ENCODE measurements around the gene FXYD6.

The FXYD6 gene

DNA sequence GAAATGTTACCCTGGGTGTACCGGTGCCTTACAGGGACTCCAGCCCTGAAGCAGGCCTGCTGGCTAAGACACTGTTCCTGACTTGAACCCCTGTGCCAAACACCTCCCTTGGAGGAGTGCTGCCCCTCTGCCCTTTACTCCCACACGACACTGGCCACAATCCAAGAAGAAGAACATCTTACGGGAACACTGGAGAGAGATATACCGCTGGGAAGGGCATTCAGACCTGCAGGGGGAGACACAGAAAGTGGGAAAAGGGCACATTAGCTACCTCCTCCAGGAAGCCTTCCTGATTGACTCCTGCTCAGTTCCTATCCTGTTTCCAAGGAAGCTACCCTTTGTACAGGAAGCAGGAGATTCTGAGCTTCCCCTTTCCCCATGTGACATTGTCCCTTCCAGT, 34.1 kb upstream of the FXYD6 start:
- no peak for DNase-seq

DNA sequence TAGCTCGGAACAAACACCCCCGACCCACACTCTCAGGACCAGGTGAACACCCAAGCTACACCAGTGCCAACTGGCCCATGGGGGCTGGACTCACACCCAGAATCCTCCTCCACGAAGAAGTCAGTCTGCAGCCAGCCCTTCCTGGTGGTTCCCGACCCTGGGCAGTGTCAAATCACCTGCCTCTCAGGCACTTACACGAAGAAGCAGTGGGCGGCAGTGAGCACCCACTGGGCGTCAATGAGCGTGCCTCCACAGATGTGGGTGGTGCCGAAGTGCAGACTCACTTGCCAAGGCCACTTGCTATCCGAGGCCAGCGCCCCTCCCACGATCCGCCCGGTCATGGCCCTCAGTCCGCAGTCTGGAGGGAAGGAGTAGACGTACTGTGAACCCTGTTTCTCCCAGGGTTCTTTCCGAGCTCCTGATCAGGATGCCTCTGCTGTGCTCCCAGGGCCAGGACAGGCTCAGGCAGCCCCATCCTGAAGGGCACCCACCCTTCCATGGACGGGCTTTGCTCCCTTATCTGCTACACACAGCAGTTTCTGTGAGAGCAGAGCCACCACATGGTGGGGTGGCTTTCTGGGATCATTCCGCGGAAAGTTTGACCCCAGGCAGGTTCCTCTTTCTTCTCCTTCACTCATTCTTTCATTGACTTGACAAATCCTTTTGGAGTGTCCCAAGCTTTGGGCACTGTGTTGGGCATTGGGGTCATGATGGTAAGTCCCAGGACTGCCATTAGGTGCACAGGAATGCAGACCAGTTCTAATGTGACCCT, 33.3 kb upstream of the FXYD6 start:
- no peak for DNase-seq

DNA sequence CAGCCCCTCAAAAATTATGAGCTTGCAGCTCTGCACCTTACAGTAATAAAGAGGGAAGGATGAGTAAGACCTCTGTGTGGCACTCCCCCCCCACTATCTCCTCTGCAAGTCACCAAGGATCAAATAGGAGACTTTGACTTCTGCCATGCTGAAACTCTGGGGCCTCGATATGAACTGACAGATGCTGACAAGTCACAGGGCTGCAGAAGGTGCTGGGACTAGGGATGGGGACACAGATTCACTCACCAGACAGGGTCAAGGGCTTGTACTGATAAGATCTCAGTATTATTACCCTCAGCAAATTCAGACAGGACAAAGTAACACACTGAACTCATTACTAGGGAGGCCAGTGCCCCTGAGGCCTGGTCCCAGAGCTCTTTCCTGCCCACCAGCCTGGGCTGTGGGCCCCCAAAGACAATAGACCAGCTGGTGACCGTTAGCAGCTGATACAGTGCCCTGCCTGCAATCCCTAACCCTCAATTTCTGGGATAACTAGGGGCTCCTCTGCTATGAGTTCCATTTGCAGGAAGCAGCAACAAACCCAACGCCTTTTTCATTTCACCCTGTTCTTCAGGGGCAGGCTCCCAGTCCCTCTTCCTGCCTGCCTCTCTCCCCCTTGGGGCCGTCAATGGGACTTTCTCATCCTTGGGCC, 32.6 kb upstream of the FXYD6 start:
- DNase-seq = no peak

DNA sequence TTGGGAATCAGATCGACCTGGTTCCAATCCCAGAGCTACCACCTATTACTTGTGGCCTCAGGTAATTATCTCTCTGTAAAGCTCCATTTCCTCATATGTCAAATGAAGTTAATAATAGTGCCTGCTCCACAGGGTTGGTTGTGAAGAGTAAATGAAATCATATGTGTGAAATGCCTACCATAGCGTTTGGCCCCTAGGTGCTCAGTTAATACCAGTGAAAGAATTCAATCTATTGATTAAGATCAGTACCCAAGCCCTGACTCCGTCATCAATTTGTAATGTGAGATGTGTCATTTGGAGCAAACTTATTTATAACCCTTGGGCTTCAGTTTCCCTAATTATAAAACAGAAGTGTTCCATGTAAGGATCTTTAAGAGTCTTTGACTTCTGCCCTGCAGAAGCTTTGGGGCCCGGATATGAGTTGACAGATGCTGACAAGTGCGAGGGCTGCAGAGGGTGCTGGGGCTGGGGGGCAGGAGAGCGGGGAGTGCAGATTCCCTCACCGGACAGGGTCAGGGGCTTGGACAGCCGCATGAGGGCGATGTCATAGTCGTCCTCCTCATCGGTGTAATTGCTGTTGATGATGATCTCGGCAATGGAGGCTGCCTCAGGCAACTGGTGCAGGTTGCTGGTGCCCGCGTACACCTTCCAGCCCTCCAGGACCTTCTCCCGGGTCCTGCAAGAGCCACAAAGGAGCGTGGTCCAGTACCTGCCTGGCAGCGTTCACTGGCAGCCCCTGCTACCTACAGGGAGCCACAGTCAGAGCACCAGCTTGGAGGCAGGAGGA, 31.8 kb upstream of the FXYD6 start:
- DNase-seq = no peak

DNA sequence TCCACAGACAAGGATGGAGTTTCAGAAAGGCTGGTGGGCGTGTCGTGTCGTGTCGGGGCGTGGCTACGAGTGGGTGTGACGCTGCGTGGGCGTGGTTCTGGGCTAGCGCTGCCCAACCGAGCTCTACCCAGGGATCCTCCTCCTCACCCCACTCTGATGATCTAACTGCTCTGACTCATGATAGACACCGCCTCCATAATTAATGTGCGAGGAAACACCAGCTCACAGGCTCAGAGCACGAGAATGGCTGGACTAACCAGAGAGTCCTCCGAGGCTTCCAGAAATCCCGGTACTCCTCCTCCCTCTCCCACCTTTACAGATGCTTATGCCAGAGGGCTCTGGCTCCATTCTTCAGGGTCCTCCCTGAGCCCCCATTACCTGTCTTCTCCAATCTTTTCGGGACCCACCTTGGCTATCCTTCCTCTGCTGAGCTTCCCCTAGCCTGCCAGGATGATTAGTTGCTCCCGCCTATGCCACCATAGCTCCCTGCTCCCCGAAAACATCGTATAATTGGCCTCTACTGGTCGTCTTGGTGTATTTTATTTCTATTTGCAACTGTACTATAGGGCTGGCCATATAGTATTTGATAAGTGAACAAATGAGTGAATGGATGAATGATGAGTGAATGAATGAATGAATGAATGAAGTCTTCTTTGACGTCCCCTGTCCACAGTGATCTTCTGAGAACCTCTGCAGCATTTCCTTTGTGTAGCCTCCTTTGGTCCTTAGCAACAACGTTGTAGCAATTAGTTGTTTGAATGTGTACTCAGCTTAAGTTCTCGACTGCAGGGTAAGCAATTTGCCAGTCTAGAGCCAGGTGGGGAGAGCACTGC, 31.0 kb upstream of the FXYD6 start:
- no peak for DNase-seq

DNA sequence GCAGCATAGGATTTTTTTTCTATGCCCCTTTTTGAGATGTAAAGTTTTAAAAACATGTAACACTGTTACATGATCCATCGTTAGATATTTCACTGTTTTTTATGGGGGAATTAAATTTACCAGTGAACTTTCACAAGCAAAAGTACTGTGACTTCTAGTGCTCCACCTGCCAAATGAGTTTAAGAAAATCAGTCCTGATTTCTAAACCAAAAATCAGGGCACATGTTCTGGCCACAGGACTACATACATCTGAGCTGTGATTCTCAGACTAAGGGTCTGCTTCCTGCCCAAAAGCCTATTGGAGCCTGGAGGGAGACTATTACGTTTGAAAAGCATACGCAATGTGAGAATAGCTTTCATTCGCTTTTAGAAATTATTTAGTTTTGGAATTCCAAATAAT, 30.3 kb upstream of the FXYD6 start:
- DNase-seq = no peak

DNA sequence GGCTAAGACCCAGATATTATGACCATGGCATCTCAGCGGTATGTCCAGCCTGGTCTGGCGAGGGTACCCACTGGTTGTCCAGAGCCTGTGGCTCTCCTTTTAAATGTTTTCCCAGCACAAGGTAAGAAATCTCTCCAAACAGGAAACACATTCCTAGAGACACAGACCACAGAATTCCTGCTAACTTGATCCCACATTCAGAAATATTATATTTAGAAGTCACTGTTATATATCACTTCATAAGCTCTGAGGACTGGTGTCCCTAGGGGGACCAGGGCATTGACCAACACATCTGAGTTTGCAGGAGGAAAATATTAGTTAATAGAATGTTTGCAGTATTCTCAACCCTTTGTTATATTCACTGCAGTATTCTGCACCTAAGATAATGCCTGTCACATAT, 29.7 kb upstream of the FXYD6 start:
- DNase-seq = no peak

DNA sequence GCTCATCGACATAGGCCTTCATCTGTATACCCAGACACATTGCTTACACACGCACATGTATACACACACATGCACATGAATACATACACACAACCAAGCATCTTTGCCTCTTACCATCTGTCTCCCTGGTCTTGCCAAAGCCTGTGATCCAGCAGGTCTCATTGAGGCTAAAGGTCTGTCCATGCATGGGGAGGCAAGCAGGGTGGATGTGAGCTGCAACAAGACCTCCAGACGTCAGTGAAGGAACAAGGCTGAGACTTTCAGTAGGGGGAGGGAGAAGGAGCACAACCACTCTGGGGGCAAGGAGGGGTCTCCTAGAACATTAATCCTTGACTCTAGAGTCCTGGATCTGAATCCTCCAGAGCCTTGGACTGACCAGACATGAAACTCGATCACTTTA, 29.1 kb upstream of the FXYD6 start:
- DNase-seq = no peak

DNA sequence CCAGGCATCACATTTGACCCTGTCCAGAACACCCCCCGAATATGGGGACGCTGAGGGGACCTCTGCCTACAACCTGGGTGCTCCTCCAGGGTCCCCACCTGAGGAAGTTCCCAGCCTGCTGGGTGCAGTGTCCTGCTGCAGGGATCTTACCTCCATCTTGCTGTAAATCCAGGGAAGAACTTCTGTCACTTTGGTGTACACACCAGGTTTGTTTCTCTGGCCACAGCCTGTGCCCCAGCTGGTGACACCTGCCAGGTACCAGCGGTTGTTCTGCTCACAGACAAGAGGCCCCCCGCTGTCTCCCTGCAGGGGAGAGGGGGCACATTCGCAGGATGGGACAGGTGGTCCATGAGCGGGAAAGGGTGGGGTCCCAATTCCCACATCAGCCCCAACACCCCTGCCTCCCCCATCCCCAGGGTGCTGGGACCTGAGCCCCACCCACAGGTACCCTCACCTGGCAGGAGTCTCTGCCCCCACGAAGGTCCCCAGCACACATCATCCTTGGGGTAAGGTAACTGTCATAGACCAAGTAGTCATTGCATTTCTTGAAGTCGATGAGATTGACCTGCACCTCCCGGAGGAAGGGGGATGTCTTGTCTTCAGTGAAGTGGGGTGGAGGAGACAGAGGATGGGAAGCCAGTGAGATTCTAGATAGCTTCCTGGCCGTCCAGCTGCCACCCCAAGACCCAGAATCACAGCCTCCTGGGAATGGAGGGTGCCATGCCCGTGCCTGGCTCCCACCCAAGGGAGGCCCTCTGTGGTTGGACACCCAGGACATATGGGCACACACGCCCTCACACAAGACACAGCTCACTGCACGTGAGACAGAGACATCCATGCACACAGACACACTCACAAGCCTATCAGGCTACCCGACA, 27.3 kb upstream of the FXYD6 start:
- DNase-seq = no peak

DNA sequence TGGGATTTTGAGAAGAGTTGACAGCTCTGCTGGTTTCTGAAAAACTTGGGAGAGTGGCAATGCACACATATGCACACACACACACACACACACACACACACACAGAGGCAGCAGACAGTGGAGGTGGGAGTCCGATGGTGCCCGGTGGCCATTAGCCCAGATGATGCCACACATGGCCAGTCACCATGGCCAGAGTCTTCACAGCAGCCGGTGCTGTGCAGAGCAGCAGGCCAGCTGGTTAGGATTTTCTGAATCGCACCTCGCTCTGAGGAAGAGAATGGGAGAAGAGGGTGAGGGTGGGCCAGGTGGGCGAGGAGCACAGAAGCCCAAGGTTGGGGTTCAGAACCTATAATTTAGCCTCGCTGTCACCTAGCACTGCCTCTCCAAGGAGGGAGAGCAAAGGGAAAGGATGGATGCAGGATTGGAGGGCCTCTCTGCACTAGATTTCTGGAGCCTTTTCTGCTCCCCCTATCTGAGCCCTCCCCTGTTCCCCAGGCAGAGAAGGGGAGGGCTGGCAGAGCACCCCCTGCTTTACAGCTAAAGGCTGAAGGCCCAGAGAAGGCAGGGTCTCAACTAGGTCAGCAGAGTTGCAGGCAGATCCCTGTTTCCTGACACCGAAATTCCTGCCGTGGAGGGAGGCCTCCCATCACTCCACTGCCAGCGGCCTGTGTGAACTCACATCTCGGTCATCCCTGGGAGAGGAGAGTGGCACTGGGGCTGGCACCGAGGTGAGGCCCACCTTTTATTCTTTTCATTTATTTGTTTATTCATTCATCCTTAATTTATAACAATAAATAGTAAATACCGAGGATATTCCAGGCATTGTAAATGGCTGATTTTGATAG, 25.8 kb upstream of the FXYD6 start:
- DNase-seq = no peak

DNA sequence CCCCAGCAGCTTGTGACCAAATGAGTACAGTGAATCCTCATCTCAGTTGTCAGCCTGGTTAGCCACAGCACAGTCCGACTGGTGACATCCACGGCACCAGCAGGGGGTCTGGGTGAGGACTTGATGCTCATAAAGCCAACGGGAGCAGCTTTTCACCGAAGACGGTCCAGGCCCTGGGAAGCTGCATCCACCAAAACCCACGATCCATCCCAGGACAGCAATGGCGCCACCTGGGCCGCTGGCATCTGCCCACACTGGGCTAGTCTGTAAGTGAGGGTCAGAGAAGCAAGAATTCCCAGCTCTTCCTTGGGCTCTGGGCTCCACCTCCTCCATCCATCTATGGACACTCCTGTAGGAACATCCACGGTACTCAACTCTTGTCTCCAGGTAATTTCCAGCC, 25.1 kb upstream of the FXYD6 start:
- DNase-seq = no peak

DNA sequence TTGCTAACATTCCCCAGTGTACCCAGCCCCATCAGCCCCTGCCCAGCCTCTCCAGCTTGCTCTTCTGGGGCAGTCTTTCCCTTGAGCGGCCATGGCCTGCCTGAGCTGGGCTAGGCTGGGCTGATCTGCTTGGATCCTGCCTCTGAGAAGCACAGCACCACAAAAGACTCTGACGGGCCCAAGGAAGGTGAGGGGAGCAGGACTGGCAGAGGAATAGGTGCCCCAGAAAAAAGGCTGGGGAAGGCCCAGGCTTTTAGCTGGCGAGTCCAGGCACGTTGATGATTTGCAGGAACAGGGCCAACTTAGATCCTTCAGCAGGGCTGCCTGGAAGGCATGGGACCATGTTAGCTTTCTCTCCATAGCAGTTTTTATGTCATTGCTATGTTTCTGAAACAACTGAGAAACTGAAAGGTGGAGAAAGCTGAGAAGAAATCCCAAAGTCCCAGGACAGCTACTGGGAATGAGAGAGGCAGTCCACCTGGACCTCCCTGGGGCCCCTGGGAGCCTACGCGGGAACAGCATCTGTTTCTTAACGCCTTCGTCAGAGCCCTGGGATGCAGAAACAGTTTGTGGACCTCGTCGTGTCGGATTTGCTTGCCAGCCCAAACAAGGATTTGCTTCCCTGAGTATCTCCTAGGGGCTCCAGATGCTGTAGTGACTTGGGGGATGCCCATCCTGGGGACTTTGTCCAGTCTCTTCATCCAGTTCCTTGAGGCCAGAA, 24.4 kb upstream of the FXYD6 start:
- DNase-seq = no peak

DNA sequence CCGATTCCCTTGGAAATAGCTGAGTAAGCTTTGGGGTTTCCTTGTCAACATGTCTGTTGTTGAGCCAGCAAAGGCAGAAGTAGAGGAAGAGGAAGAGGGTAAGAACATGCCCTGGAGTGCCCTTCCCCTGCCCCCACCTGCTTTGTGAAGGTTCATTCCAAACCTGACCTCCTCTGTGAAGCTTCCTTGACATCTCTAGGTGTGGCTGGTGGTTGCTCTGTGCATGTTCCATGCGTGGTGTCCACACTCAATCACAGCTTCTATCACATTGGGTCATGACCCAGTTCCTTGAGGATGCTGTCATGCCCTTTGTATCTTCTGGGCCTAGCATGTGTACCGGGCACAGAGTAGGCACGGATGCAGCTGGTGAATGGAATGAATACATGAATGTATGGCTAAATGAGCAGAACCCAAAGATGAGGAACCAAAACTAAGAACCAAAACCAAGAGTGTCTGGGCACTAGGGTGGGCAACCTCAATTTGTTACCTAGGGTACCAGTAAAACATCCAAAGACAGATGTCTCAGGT, 23.7 kb upstream of the FXYD6 start:
- no peak for DNase-seq

DNA sequence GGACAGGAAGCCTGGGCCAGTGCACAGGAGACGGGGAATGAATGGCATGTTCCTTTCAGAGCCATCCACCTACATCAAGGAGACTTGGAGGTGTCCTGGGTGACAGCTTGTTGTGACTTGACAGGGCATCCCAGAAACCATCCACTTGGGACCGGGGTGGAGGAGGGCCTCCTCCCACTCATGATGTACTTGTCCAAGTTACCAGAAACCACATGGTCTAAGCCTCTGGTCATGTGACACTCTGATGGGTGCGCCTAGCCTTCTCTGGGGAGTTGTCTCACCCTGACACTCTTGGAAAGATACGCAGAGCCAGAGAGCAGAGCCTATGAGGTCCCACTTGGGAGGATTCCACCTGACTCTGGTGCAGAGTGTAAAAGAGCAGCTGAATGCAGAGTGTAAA, 21.6 kb upstream of the FXYD6 start:
- DNase-seq = no peak

DNA sequence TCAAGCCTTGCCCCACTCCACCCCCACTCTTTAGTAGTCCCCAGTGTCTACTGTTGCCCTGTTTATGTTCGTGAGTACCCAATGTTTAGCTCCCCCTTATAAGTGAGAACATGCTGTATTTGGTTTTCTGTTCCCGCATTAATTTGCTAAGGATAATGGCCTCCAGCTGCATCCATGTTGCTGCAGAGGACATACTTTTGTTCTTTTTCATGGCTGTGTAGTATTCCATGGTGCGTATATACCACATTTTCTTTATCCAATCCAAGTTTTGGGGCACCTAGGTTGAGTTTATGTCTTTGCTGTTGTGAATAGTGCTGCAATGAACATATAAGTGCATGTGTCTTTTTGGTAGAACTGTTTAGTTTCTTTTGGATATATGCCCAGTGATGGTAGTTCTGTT, 16.2 kb upstream of the FXYD6 start:
- no peak for DNase-seq

DNA sequence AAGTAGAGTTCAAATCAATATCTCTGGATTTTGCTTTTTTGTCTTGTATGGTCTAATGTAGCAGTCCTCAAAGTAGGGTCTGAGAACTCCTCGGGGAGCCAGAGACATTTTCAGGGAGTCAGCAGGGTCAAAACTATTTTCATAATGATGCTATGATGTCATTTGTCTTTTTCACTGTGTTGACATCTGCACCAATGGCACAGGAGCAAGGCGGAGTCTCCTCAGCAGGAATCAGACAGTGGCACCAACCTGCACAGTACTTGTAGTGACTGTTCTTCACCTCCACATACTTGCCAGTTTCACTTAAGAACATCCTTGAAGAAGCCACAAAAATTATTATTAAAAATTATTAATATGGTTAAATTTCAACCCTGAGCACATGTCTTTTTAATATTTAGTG, 14.9 kb upstream of the FXYD6 start:
- no peak for DNase-seq

DNA sequence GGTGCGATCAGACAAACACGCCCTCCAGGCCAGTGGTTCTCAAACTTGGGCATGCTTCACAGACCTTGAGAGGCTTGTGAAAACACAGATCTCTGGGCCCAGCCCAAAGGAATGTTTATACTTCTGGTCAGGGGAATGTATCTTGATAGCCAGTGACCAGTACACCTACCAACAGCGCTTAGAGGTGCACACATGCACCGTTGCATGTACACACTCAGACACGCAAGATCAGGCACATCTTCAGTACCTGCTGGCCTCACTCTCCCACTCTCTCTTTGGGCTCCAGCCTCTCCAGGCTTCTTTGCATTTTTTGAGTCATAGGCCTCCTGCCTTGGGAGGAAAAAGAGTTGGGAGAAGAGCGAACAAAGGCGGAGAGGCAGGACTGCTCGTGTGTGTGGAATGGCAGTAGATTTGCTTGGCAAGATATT, 11.7 kb upstream of the FXYD6 start:
- DNase-seq = no peak

DNA sequence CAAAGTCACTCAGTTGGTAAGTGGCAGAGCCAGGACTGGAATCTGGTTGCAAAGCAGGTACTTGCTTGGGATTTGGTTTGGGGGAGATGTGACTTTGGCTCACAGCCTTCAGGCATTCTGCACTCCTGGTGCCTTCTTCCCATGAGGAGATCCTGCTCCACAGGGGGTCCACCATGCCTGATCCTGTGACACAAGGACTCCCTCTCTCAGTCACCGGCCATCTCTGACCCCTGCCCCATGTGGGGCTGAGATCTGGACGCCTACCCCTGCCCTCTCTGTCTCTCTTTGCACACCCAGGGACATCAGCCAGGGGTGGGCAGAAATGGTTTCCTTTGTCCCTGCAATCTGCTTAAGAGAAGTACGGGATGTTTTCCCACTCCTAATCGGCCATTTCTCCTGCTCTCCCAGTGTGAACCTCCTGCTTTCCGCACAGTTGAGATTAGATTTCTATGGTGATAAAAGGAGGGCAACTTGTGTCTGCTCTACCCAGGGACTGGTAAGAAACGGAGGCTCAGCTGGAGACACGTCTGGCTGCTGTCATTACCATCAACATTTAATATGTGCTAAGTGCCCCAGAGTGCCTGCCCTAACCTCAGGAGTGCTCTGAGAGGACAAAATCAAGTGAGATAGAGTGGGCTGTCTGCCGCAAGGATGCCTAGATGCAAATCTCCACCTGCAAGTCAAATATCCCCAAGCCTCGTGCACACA, 11.1 kb upstream of the FXYD6 start:
- no peak for DNase-seq

DNA sequence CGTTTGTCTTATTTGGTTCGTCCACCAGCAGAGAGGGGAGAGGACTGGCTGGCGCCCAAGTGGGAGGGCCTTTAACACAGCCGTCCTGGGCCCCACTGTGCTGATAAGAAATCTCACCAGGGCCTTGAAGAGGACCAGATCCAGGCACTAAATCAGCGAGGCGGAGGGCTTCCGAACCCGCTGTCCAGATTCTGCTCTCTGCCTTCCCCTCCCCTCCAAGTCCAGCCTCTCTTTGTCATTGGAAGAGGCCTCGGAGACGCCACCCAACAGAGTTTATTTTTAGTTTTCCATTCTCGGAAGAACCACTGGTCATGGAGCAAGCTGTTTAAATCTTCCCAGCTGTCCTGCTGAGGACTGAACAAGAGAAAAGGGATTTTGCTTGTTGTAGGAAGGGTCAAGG, 9.3 kb upstream of the FXYD6 start:
- no peak for DNase-seq

Measured in cortex of kidney (tissue), 1 donor.